HFF-Myc (cell line): ENCODE results near the gene ATG101.

Experiments used
- DNase-seq: peaks from one replicate; pipeline ENCODE4 v3.0.0-alpha.2; 2011; ENCODE audit warnings: low read depth; ENCODE audit errors: extremely low read depth
- H3K4me3 ChIP-seq: replicated peaks from 2 replicates; pipeline ENCODE4 v1.5.1; 2011; ENCODE audit warnings: low read depth, mild to moderate bottlenecking, control low read depth, low read length
- CTCF ChIP-seq: IDR thresholded peaks from 2 replicates; pipeline ENCODE4 v1.5.1; 2012; ENCODE audit warnings: mild to moderate bottlenecking, low read depth, low read length, control low read depth; ENCODE audit errors: missing control alignments

Gene ATG101

GRCh38 chr12:52125476-52125900 lies 55.7 kb downstream of the ATG101 start:
- DNase-seq: no peak
- no peak for TF ChIP-seq CTCF
- no peak overlapping the region for H3K4me3 ChIP-seq

- no peak for DNase-seq
- TF ChIP-seq CTCF: no peak
- no peak overlapping the region for H3K4me3 ChIP-seq
These were observed 56.3 kb downstream of the ATG101 start for GRCh38 chr12:52126050-52126604.
